Measurements from ENCODE around the gene MRPL9. TPM values are rescaled to one million over a fixed set of nuclear protein-coding genes. Genes with fewer than 3 reads are reported as not detected.
A peak's percentile ranks its signal among the peaks of the same experiment; 100 is the strongest.

Gene MRPL9
- total RNA-seq, 1 donor from 2014 or later: 42.5 TPM

GRCh38 chr1:151733995-151734394, 29.3 kb downstream of the MRPL9 start:
- peak; percentile 11 for DNase-seq (ENCODE audit: low spot score)

DNA sequence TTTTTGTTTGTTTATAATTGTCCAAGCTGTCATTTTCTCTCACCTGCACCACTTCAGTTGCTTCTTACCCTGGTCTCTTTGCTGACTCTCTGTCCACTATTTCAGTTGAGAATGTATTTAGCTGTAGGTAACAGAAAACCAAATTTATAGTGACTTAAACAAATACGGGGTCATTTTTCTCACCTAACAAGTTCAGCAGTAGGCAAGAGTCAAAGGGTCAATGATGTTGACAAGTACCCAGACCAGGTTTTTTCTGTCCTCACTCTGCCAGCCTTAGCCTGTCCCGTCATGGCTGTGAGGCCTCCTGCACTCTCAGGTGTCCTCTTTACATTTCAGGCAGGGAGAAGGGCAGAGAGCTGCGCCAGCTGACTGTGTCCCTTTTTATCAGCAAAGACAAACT, 30.2 kb downstream of the MRPL9 start:
- no peak for DNase-seq (ENCODE audit: low spot score)

DNA sequence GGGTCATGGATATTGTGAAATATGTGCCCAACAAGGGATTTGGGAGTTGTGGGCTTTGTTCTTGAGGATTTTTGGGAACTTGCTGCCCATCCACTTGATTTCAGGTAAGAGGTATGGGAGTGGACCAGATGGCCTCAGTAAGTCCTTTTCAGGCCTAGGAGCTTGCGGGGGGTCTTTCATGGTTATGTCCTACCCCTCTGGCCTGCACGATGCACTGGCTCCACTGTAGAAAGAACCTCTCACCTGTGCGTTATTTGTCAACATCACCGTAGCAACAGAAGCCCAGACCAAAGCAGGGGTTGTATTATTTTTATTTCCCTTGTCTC, 33.4 kb downstream of the MRPL9 start:
- DNase-seq (ENCODE audit: low spot score): peak; percentile 30

DNA sequence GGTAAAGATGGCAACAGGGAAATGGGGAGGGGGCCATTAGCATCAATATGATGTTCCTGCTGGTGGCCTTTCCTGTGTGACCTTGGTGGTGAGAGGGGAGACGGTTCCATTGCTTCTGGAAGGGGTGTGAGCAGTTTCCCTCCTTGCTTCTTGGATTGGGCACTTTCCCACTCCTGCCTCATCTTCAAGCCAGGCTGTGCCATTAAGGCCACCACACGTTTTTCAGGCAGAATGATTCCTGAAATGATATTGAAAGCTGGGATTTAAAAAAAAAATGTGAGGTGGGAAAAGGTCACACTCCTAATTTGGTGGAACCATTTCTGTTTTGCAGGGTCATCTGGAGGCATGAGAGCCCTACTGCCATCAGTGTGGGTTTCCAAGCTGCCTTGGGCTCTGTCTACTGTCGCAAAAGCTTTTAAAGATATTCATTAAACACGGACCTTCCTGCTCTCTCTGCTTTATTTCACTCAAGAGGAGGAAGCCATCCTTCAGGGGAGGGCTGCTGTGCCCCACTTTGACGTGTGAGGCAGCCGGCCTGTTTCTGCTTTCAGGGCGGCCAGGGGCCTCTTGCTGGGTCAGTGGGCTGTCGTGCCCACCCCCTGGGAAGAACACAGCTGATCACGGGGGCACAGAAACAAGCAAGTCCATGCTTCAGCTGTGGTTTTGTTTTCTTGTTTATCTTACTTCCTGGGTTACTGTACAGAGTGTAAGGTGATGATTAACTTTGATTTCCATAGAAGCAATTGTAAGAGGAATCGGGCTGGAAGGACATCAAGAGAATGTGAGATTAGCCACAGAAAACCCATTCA, 33.9 kb downstream of the MRPL9 start:
- peak; percentile 64 for DNase-seq (ENCODE audit: low spot score)

- DNase-seq (ENCODE audit: low spot score): peak; percentile 26
Observed at GRCh38 chr1:151728151-151729054, 34.9 kb downstream of the MRPL9 start.

DNA sequence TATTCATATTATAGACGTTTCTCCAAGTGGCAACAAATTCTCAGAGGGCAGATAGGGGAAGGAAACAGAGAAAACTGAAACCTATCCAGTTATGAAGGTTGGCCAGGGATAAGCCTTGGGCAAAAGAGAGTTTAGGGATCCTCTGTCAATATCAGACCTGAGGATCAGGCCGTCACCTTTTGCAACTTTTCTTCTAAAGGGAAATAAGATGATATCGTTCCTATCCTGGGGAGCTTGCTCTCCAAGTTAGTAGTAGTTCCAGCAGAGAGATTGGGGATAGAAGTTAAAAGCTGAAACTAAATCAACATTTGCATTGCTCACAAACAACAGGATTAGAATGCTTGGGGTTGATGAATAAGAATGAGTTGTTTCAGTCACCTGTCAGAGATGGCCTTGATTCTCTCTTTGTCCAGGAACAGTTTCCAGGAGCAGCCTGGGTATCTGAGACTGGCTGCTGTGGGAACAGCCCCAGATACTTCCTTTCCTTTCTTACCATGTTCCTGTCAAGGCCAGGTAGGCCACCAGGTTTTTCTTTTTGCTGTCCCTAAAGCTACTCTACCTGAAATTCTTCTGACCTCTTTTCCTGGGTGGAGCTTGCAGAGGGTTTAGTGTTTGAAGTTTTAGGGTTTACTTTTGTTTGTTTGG, 39.4 kb downstream of the MRPL9 start:
- no peak for DNase-seq (ENCODE audit: low spot score)

GRCh38 chr1:151721788-151722510, 41.3 kb downstream of the MRPL9 start:
- DNase-seq (ENCODE audit: low spot score): no peak

- no peak for DNase-seq (ENCODE audit: low spot score)
Observed at GRCh38 chr1:151720974-151721787, 42.1 kb downstream of the MRPL9 start, which contains the start of gene RIIAD1. Gene RIIAD1 (plus strand): TSS chr1:151721522. CDS start chr1:151721537, 15 bp downstream.

DNA sequence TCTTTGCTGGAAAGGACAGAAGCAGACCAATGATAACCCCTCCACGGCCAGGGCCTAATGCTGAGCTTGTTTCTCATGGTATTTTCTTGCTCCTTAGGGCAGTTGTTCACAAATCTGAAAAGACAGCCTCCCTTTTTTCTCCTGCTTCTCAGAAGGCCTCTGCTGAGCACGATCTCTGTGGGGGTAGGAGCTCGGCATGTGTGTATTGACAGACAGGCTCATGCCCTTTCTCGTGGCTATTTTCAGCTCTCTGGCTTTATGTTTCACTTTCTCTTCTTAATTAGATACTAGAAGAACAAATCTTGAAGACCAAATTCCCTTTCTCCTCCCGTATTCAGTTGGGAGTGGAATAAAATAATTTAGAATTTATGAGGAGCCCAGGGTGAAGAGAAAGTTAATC, 42.7 kb downstream of the MRPL9 start:
- no peak for DNase-seq (ENCODE audit: low spot score)

- no peak for DNase-seq (ENCODE audit: low spot score)
Observed at GRCh38 chr1:151720125-151720524, 43.2 kb downstream of the MRPL9 start.

- DNase-seq (ENCODE audit: low spot score): no peak
Observed at GRCh38 chr1:151718666-151719065, 44.6 kb downstream of the MRPL9 start.

DNA sequence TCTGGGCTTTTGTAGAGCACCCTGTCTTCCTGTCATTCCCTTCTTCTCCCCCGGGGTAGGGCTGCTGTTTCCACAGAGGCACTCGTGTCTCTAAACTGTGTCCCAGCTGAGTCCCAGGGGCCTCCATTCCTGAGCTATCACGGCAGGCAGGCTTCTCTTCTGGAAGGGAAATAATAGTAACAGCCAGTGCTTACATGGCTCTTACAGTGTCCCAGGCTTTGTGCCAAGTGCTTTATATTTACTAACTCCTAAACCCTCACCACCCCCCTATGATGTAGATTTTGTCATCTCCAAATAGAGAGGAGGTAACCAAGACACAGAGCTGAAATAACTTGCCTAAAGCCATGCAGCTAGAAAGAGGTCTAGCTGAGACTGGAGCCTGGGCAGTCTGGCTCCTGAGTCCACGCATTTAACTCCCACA, 45.3 kb downstream of the MRPL9 start:
- DNase-seq (ENCODE audit: low spot score): no peak

DNA sequence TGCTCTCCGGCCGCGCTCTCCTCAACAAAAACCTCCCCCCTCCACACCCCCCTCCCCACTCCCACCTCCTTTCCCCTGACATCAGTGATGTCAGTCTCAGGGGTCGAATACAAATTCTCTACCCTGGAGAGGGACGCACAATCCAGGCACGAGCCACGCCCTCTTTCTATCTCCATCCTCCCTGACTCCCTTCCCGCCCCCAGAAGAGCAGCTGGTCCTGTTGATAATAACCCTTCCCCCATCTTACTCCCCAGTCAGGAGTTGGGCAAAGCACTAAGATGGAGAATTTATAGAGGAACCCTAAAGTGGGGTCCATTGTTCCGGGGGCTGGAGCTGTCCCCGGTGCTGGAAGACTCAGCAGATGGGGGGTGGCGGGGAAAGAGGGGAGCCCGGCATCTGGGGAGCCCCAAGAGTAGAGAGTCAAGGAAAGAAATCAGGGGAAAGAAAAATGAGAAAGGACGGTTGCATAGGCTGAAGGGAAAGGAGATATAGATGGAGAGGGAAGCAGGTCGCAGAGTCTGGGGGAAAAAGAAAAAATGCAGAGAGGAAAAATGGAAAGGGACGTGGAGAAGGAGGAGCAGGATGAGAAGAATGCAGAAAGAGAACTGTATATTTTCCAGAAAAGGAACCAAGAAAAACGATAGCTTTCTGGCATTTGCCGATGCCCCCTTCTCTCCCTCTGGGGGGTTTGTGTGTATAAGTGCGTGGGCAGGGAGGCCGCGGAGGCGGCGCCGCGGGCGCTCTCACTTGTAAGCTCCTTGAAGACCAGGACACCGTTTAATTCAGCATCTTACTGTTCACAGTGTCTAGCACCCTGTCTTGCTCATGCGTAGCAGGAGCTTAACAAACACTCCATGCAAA, 46.3 kb downstream of the MRPL9 start, which contains the start of gene CELF3:
Gene CELF3, minus strand, starts transcription at position 33 of the 861 bp plus-strand sequence. CDS start 783 bp downstream, outside the sequence.
- DNase-seq (ENCODE audit: low spot score): no peak

GRCh38 chr1:151716405-151716762, 46.9 kb downstream of the MRPL9 start:
- DNase-seq (ENCODE audit: low spot score): no peak

DNA sequence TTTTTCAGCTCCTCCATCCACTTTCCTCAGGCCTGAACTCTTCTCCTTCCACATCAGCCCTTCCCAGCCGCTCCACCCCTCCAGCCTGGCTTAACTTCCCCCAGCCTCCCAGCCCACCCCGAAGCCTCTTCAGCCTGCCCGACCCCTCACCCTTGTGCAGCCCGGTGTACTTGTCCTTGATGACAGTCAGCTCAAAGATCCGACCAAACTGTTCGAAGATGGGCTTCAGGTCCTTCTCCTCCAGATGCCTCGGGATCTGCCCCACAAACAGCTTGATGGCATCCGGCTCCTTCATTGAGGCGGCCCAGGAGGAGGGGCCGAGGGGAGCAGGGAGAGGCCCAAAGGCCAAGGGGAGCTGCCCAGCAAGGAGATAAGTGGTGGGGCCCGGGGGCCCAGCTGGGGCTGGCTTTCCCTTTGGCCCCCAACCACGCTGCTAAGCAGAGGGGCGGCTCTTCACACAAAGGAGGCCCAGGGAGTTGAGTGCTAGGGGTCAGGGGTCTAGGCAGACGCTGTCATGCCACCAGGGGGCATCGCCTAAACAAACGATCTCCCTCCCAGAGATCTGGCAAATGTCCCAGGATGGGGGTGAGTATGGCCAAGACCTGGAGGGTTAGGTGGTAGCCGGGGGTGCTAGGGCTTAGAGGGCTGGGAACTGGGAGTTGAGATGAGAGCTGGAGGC, 47.4 kb downstream of the MRPL9 start:
- no peak for DNase-seq (ENCODE audit: low spot score)

- no peak for DNase-seq (ENCODE audit: low spot score)
Observed at GRCh38 chr1:151714820-151715725, 48.2 kb downstream of the MRPL9 start.

GRCh38 chr1:151713874-151714273, 49.4 kb downstream of the MRPL9 start:
- no peak for DNase-seq (ENCODE audit: low spot score)

Measured in mesenteric fat pad (tissue), 1 donor.